OCI-LY1 (cell line): ENCODE data around the gene ASPM.

Experiments
- CTCF ChIP-seq: fragments of 200-600 bp; sonication (generic), shearing (Covaris generic); IDR thresholded peaks from 2 replicates; pipeline ENCODE4 v1.5.1; 2017; ENCODE audit warnings: mild to moderate bottlenecking, antibody characterized with exemption, low read length, moderate library complexity, mixed read lengths
- EZH2 ChIP-seq: fragments of 200-600 bp; sonication (generic), shearing (Covaris generic); IDR thresholded peaks from 2 replicates; pipeline ENCODE4 v1.8.0; 2017; ENCODE audit warnings: borderline replicate concordance, mixed run types, mild to moderate bottlenecking, antibody characterized with exemption, low read length, moderate library complexity, mixed read lengths

GRCh38 chr1:197183195-197183748 lies 36.8 kb upstream of the ASPM start:
- TF ChIP-seq CTCF: no peak
- no peak for TF ChIP-seq EZH2
